Stomach smooth muscle (tissue), 2 donors: ENCODE results near the gene LRRC14B.

Experiments used
- H3K27ac ChIP-seq: one replicate; pipeline ENCODE4 v1.7.0; 2013; ENCODE audit warnings: mild to moderate bottlenecking, low read length, inconsistent platforms
- H3K27me3 ChIP-seq, 2 donors: one replicate each; pipeline ENCODE4 v1.7.0; 2013; ENCODE audit warnings: low read length in 2 of 2; ENCODE audit not compliant: insufficient read depth in 2 of 2, control insufficient read depth in 1 of 2
- H3K36me3 ChIP-seq, 2 donors: one replicate each; pipeline ENCODE4 v1.7.0; 2013; ENCODE audit warnings: low read length in 2 of 2; ENCODE audit not compliant: control insufficient read depth in 2 of 2, insufficient read depth in 2 of 2
- H3K4me1 ChIP-seq: one replicate; pipeline ENCODE4 v1.7.0; 2013; ENCODE audit warnings: low read length; ENCODE audit not compliant: control insufficient read depth, insufficient read depth
- H3K4me3 ChIP-seq, 2 donors: one replicate each; pipeline ENCODE4 v1.7.0; 2013; ENCODE audit warnings: low read length in 2 of 2
- H3K9ac ChIP-seq, 2 donors: one replicate each; pipeline ENCODE4 v1.7.0; 2013; ENCODE audit warnings: low read length in 2 of 2, mild to moderate bottlenecking in 1 of 2
- H3K9me3 ChIP-seq, 2 donors: one replicate each; pipeline ENCODE4 v1.7.0; 2013; ENCODE audit warnings: low read length in 2 of 2; ENCODE audit not compliant: control insufficient read depth in 2 of 2
- donor health status: healthy.
- donor health status: Pancreatic carcinoma.

Gene LRRC14B

DNA sequence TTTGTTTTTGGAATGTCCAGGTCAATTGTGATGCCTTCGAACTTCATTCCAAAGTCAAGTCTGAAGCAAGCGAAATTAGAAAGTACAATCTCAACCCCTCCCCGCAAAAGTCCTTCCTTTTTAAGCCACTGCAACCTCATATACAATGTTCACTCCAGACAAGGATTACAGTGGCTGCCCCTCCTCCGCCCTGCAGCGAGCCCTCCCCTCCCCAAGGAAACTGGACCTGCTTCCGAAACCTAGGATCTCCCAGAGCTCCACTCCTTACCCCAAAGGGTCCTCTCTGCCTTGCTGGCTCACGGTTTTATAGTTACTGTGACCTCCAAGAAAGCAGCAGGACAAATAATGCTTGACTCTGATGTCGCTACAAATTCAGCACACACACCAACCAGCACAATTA lies 10.4 kb downstream of the LRRC14B start:
- Histone ChIP-seq H3K27me3 (no peaks in the 10 kb centered on the region), H3K27ac (no peak overlapping the region)

DNA sequence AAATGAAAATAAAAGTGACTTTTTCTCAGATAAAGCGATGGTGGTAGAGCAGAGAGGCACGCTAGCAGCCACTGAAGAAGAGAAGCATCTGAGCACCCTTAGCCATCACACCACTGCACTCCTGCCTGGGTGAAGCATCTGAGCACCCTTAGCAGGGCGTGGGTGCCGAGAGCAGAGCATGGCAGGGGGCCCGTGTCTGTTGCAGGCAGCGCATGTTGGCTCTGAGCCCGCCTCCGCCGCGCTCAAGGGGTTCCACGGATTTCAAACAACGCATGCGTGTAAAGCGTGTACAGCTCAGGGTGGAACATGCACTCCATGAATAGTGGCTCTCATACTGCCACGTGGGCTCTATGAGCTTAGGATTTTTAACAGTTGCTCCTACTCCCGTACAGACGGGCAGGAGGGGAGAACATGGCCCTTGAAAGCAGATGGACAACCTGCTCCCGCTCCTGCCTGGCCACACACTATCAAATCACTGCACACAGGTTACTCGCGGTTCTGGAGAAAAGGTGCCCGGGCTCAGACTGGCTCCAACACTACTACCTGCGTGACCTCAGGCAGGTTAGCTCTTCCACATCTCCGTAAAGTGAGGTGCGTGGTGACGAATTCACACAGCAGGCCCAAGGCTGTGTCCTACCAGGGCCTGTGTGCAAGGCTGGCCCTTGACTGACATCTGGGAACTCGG lies 12.1 kb downstream of the LRRC14B start:
- Histone ChIP-seq H3K9me3 (no peaks in the 10 kb centered on the region), H3K27me3 (no peaks in the 10 kb centered on the region), H3K4me1 (peaks cover 7% of the 10 kb centered on the region), H3K9ac (no peak overlapping the region), H3K36me3 (peaks cover 24 to 27% of the 10 kb centered on the region in 2 donors), H3K4me3 (no peak overlapping the region), H3K27ac (no peak overlapping the region)

More for the DNA sequence above, 10.4 kb downstream of the LRRC14B start:
- peaks cover 23 to 24% of the 10 kb centered on the region in 2 donors for H3K36me3 ChIP-seq
- H3K4me1 ChIP-seq = peaks cover 5% of the 10 kb centered on the region
- no peak overlapping the region for H3K9ac ChIP-seq
- no peaks in the 10 kb centered on the region for H3K9me3 ChIP-seq
- no peak overlapping the region for H3K4me3 ChIP-seq

DNA sequence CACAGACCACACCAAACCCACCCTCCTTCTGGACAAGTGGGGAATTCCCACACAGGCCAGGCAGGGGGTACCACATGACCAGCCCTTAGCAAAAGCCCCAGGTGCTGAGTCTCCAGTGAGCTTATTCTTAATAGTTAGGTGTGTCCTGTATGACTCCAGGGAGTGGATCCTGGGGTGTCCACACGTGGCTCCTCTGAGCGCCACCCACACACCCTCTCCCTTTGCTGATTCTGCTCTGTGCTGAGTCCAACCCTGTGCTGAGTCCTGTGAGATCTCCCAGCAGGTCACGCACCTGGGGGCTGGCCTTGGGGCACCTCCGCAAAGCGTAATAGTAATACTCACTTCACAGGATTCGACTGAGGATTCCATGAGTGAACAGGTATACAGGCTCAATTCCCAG lies 12.7 kb downstream of the LRRC14B start:
- H3K4me3 ChIP-seq = no peak overlapping the region
- H3K4me1 ChIP-seq = peaks cover 7% of the 10 kb centered on the region
- H3K9me3 ChIP-seq = no peaks in the 10 kb centered on the region
- peaks cover 24 to 27% of the 10 kb centered on the region in 2 donors for H3K36me3 ChIP-seq
- no peaks in the 10 kb centered on the region for H3K27me3 ChIP-seq
- no peak overlapping the region for H3K27ac ChIP-seq
- no peak overlapping the region for H3K9ac ChIP-seq

DNA sequence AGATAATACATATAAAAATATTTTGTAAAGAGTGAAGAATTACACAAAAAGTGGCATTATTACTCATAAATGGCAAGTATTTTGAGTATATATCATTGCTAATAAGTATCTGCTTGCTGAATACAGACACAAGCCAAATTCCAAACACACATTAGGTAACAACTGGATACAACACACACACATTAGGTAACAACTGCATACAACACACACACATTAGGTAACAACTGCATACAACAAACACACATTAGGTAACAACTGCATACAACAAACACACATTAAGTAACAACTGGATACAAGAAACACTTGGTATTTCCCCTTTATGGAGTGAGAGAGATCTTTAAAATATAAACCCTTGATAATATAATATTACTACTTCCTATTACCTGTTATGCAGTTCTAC lies 13.2 kb downstream of the LRRC14B start:
- H3K36me3 ChIP-seq = peaks cover 24 to 27% of the 10 kb centered on the region in 2 donors
- no peak overlapping the region for H3K9ac ChIP-seq
- H3K27me3 ChIP-seq = no peaks in the 10 kb centered on the region

DNA sequence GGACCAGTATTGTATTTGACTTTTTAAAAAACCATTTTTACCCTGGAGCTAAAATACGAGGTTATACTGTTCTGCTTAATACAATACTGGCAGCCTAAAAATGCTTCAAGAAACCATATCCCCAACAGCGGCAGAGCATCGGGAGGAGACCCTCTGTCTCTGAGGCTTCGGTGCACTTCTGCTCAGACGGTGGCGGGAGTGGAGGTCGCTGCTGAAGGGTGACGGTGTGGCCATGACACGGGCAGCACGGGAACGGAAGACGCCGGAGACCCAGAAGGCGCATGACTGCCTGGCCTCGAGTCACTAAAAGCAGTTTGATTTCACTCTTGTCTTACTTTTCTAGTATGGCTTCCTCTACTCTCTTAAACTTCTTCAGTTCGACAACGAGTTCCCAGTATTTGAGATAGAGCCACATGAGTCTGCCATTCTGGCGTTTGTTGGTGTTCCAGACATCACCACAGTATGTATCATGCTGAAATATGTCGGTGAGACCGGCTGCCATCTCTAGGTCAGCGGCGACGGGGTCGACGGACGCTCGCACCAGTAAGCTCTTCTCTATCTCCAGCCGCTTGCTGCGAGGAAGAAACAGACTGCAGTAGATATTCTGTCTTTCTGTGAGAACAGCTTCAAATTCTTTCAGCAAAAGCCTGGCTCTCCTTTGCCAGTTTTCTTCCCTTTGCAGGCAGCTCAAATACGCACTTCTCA lies 13.8 kb downstream of the LRRC14B start:
- H3K4me3 ChIP-seq = no peak overlapping the region
- H3K27ac ChIP-seq = no peak overlapping the region

More for the DNA sequence above, 13.2 kb downstream of the LRRC14B start:
- Histone ChIP-seq H3K27ac (no peak overlapping the region), H3K9me3 (no peaks in the 10 kb centered on the region), H3K4me1 (peaks cover 7% of the 10 kb centered on the region), H3K4me3 (no peak overlapping the region)

DNA sequence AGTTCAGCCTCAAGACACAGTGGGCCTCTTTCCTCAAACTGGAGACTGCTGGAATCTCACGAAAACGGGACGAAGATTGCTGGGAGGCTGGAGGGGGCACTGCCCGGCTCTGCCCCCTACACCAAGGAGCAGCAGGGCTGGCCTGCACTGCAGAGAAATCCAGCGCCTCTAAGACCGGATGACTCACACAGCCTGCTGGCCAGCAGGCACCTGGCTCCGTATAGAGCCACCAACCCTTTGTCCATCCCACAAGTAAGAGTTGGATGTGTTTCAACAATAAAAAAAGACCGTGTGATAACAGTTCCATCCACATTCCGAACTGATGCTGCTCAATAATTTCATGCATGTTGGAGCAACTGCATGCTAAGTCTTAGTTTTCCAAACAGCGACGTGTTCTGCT lies 15.1 kb downstream of the LRRC14B start:
- H3K4me3 ChIP-seq = no peak overlapping the region
- H3K4me1 ChIP-seq = peaks cover 7% of the 10 kb centered on the region
- H3K9me3 ChIP-seq = no peaks in the 10 kb centered on the region
- no peaks in the 10 kb centered on the region for H3K27me3 ChIP-seq
- H3K36me3 ChIP-seq = peaks cover 24 to 27% of the 10 kb centered on the region in 2 donors
- H3K27ac ChIP-seq = no peak overlapping the region
- H3K9ac ChIP-seq = no peak overlapping the region

More for the DNA sequence above, 13.8 kb downstream of the LRRC14B start:
- Histone ChIP-seq H3K4me1 (peaks cover 7% of the 10 kb centered on the region), H3K9me3 (no peaks in the 10 kb centered on the region), H3K9ac (no peak overlapping the region), H3K36me3 (peaks cover 24 to 27% of the 10 kb centered on the region in 2 donors), H3K27me3 (no peaks in the 10 kb centered on the region)

DNA sequence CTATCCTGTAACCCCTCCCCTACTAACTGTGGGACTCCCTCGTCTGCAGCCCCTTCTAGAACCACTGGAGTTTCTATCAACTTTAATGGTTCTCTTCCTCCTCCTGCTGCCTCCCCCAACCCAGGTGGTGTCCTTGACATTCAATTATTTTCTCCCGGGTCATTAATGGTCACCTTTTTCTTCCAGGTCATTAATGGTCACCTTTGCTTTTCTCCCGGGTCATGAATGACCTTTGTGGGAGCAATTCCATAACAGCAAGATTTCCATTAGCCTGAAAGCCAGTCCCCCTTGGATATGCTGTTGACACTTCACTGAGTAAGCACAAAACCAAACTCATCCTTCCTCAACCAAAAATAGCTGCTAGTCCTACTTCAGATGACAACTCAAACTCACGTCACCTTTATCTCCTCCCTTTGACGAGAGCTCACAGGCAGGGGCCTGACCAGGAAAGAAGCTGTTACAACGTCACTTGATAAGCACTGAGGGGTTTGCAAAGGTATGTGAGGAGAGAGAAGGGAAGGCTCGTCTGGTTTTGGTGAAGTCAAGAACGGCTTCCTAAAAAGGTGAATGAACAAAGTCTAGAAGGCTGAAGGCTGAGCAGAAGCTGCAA lies 15.7 kb downstream of the LRRC14B start:
- no peak overlapping the region for H3K27ac ChIP-seq

DNA sequence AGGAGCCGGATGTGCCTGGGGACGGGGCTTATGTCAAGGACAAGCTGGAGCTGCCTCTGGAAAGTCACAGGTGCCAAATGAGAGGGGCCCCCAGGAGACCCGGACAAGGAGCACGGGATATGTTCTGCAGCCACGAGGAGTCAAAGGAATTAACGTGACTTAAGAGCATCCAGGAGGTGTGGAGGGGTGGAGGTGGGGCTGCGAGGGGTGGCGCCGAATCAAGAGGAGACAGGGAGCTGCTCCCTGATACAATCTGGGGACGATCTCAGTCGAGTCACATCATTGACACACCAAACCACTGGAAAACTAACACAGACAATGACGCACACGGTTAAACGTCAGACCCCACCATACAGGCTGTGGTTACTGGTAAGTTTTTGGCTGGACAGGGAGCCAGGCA lies 16.3 kb downstream of the LRRC14B start:
- no peak overlapping the region for H3K9ac ChIP-seq
- peaks cover 7% of the 10 kb centered on the region for H3K4me1 ChIP-seq
- no peaks in the 10 kb centered on the region for H3K9me3 ChIP-seq
- no peak overlapping the region for H3K27ac ChIP-seq
- H3K27me3 ChIP-seq = no peaks in the 10 kb centered on the region
- H3K36me3 ChIP-seq = peaks cover 22 to 27% of the 10 kb centered on the region in 2 donors
- no peak overlapping the region for H3K4me3 ChIP-seq

More for the DNA sequence above, 15.7 kb downstream of the LRRC14B start:
- H3K36me3 ChIP-seq = peaks cover 24 to 27% of the 10 kb centered on the region in 2 donors
- no peak overlapping the region for H3K4me3 ChIP-seq
- H3K9me3 ChIP-seq = no peaks in the 10 kb centered on the region
- no peaks in the 10 kb centered on the region for H3K27me3 ChIP-seq
- H3K4me1 ChIP-seq = peaks cover 7% of the 10 kb centered on the region
- H3K9ac ChIP-seq = no peak overlapping the region

DNA sequence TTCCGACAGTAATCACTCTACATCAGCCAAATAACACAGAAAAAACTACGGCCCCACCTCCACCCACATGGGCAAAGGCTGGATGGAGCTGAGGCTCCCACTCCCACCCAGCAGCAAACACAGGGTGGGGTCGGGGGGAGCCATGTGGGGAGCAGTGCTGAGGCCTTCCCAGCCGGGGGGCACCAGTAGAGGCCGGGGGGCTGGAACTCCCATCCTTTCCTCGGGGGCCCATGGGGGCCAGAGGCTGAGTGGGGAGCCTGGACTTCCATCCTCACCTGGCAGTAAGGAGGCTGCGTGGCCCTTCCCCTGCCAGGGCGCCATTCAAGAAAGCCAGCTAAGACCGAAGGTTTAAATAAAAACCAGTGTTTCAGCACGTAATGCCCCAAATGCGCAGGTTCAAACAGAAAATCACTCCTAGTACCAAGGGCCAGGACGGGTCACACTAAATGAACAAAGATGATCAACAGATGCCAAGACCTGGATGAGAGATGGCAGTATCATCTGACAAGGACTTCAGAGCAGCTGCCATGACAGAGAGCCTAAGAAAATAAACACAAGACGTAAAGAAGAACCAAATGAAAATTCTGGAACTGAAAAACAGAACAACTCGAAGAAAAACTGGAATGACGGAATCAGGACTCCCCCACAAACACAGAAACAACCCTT lies 17.3 kb downstream of the LRRC14B start:
- H3K27ac ChIP-seq = no peak overlapping the region
- no peaks in the 10 kb centered on the region for H3K27me3 ChIP-seq
- H3K9ac ChIP-seq = no peak overlapping the region
- H3K36me3 ChIP-seq = peaks cover 17 to 24% of the 10 kb centered on the region in 2 donors
- no peaks in the 10 kb centered on the region for H3K9me3 ChIP-seq
- H3K4me3 ChIP-seq = no peak overlapping the region
- peaks cover 7% of the 10 kb centered on the region for H3K4me1 ChIP-seq

DNA sequence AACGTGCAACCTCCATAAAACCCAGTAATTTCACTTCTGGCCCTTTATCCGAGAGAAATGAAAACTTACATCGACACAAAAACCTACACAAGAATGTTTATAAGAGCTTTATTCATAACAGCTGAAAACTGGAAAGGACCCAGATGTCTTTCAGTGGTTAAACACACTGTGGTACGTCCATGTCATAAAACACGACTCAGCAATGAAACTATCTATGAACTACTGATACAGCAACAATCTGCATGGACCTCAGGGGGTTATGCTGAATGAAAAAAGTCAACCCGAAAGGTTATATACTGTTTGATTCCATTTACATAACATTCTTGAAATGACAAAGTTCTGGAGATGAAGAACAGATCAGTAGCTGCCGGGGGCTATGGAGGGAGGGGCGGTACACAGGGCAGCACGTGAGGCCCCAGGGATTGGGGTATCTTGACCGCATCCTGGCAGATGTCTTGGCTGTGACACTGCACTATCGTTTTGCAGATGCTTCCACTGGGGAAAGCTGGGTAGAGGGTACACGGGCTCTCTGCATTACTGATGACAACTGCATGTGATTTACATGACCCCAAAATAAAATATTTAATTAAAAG lies 22.6 kb downstream of the LRRC14B start:
- Histone ChIP-seq H3K36me3 (peaks cover 0 to 3% of the 10 kb centered on the region in 2 donors), H3K27me3 (no peaks in the 10 kb centered on the region), H3K9me3 (no peaks in the 10 kb centered on the region), H3K27ac (no peak overlapping the region), H3K4me3 (no peak overlapping the region), H3K4me1 (peaks cover 1% of the 10 kb centered on the region), H3K9ac (no peak overlapping the region)
